DMS 273 (cell line): ENCODE data around the gene ZNF14.
"Not testable (repeated sequence)": the region's sequence is repeated elsewhere in the genome, so short reads cannot be mapped to it uniquely, and the experiment has no call there.

Experiments
- DNase-seq: peaks from one replicate; lab custom pipeline; 2025; ENCODE audit not compliant: unreplicated experiment; lab: John Stamatoyannopoulos, UW

The ZNF14 gene

GRCh38 chr19:19689023-19689422, 43.9 kb downstream of the ZNF14 start:
- not testable (repeated sequence) for DNase-seq

- peak; percentile 35 for DNase-seq
Measured at GRCh38 chr19:19687090-19687489, 45.8 kb downstream of the ZNF14 start.

- DNase-seq: no peak
Measured at GRCh38 chr19:19686580-19686979, 46.3 kb downstream of the ZNF14 start.

- not testable (repeated sequence) for DNase-seq
Measured at GRCh38 chr19:19686119-19686518, 46.8 kb downstream of the ZNF14 start.

- no peak for DNase-seq
Measured at GRCh38 chr19:19679176-19680073, 53.5 kb downstream of the ZNF14 start.

- DNase-seq: no peak
Measured at GRCh38 chr19:19677579-19677978, 55.3 kb downstream of the ZNF14 start.

GRCh38 chr19:19674315-19674714, 58.6 kb downstream of the ZNF14 start:
- DNase-seq: no peak

- no peak for DNase-seq
Measured at GRCh38 chr19:19672816-19673215, 60.1 kb downstream of the ZNF14 start.

GRCh38 chr19:19670070-19670551, 62.8 kb downstream of the ZNF14 start:
- DNase-seq: no peak

GRCh38 chr19:19668230-19669012, 64.5 kb downstream of the ZNF14 start, which contains the start of gene ZNF101:
ZNF101 (plus strand) TSS chr19:19668839; CDS start chr19:19668964, 125 bp downstream.
- DNase-seq: peak; percentile 98

- not testable (repeated sequence) for DNase-seq
Measured at GRCh38 chr19:19665420-19665948, 67.4 kb downstream of the ZNF14 start.

- DNase-seq: peak; percentile 100
Measured at GRCh38 chr19:19663256-19664120, 69.4 kb downstream of the ZNF14 start, which contains the start of gene ATP13A1. ATP13A1 (minus strand) TSS chr19:19663676; CDS start chr19:19663666, 10 bp downstream.

GRCh38 chr19:19662871-19663255, 70.0 kb downstream of the ZNF14 start:
- no peak for DNase-seq

GRCh38 chr19:19662344-19662743, 70.6 kb downstream of the ZNF14 start:
- no peak for DNase-seq

GRCh38 chr19:19661675-19662251, 71.1 kb downstream of the ZNF14 start:
- DNase-seq: no peak

- no peak for DNase-seq
Measured at GRCh38 chr19:19661141-19661674, 71.7 kb downstream of the ZNF14 start.
